ENCODE data around the gene ACO2. TPM values are rescaled to one million over a fixed set of nuclear protein-coding genes. Genes with fewer than 3 reads are reported as not detected.
A peak's percentile ranks its signal among the peaks of the same experiment; 100 is the strongest.

ACO2 gene
- total RNA-seq, 1 donor from 2014 or later, result 69.9 TPM

- H3K4me3 Mint-ChIP-seq, result no peak overlapping the region
- H3K27me3 Mint-ChIP-seq (ENCODE audit: low read depth), result no peaks in the 10 kb centered on the region
- no peak for DNase-seq (ENCODE audit: low spot score in 2 of 2, unreplicated experiment in 2 of 2)
- TF ChIP-seq CTCF (IDR thresholded peaks at IDR 0.05; ENCODE audit: unreplicated experiment), result no peak
- no peaks in the 10 kb centered on the region for H3K9me3 Mint-ChIP-seq
- peaks cover 15% of the 10 kb centered on the region for H3K36me3 Mint-ChIP-seq
- H3K27ac Mint-ChIP-seq, result peak overlapping the region; percentile 37
- H3K4me1 Mint-ChIP-seq, result no peaks in the 10 kb centered on the region
Observed at GRCh38 chr22:41535244-41535643, 66.3 kb downstream of the ACO2 start.

GRCh38 chr22:41537203-41537602 lies 68.3 kb downstream of the ACO2 start:
- Mint-ChIP-seq H3K4me3 (no peak overlapping the region), H3K27ac (no peak overlapping the region), H3K36me3 (peaks cover 10% of the 10 kb centered on the region), H3K27me3 (ENCODE audit: low read depth) (no peaks in the 10 kb centered on the region), H3K9me3 (no peaks in the 10 kb centered on the region), H3K4me1 (peaks cover 6% of the 10 kb centered on the region)
- no peak for TF ChIP-seq CTCF (IDR thresholded peaks at IDR 0.05; ENCODE audit: unreplicated experiment)
- no peak for DNase-seq (ENCODE audit: low spot score in 2 of 2, unreplicated experiment in 2 of 2)

GRCh38 chr22:41538583-41538982 lies 69.7 kb downstream of the ACO2 start:
- Mint-ChIP-seq H3K9me3 (no peaks in the 10 kb centered on the region), H3K27ac (no peak overlapping the region), H3K36me3 (peaks cover 8% of the 10 kb centered on the region), H3K4me1 (peaks cover 18% of the 10 kb centered on the region), H3K4me3 (no peak overlapping the region), H3K27me3 (ENCODE audit: low read depth) (no peaks in the 10 kb centered on the region)
- no peak for TF ChIP-seq CTCF (IDR thresholded peaks at IDR 0.05; ENCODE audit: unreplicated experiment)
- no peak for DNase-seq (ENCODE audit: low spot score in 2 of 2, unreplicated experiment in 2 of 2)

- no peak for TF ChIP-seq CTCF (IDR thresholded peaks at IDR 0.05; ENCODE audit: unreplicated experiment)
- H3K4me1 Mint-ChIP-seq, result peaks cover 22% of the 10 kb centered on the region
- H3K36me3 Mint-ChIP-seq, result peaks cover 5% of the 10 kb centered on the region
- H3K9me3 Mint-ChIP-seq, result no peaks in the 10 kb centered on the region
- no peak for DNase-seq (ENCODE audit: low spot score in 2 of 2, unreplicated experiment in 2 of 2)
- no peak overlapping the region for H3K27ac Mint-ChIP-seq
- H3K27me3 Mint-ChIP-seq (ENCODE audit: low read depth), result no peaks in the 10 kb centered on the region
- H3K4me3 Mint-ChIP-seq, result no peak overlapping the region
Observed at GRCh38 chr22:41539146-41540005, 70.5 kb downstream of the ACO2 start.

- Mint-ChIP-seq H3K4me1 (peaks cover 27% of the 10 kb centered on the region), H3K27ac (no peak overlapping the region), H3K4me3 (no peak overlapping the region), H3K27me3 (ENCODE audit: low read depth) (no peaks in the 10 kb centered on the region), H3K9me3 (no peaks in the 10 kb centered on the region), H3K36me3 (peaks cover 4% of the 10 kb centered on the region)
- DNase-seq (ENCODE audit: low spot score in 2 of 2, unreplicated experiment in 2 of 2), result no peak
- no peak for TF ChIP-seq CTCF (IDR thresholded peaks at IDR 0.05; ENCODE audit: unreplicated experiment)
Observed at GRCh38 chr22:41540006-41540315, 71.0 kb downstream of the ACO2 start.
